Glomerular visceral epithelial cell (primary cell): ENCODE results near the gene RASA2.

Experiments
- DNase-seq: peaks from one replicate; pipeline ENCODE4 v3.0.0-alpha.2; 2016; ENCODE audit errors: extremely low spot score

The RASA2 gene

DNA sequence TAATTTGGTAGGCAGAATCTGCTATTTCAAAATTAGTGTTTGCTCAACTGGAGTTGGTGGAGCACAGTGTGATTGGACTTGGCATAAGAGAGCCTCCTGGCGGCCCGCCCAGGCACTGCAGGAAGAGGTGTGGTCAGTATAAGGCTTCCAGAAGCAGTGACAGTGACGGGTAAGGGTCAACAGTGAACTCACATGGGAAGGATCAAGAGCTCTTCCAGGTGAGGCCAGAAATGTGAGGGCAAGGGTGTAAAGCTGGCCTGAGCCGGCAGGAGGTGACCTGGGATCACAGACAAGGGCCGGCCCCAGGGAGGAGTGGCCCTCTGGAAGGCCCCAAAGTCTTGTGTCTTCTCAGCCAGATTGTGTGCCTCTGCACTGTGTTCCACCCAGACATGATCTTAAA is 158.1 kb downstream of the RASA2 start:
- DNase-seq = peak; percentile 45

- no peak for DNase-seq
Measured at GRCh38 chr3:141646760-141647561, 160.1 kb downstream of the RASA2 start.

- no peak for DNase-seq
Measured at GRCh38 chr3:141647562-141647915, 160.7 kb downstream of the RASA2 start.

DNA sequence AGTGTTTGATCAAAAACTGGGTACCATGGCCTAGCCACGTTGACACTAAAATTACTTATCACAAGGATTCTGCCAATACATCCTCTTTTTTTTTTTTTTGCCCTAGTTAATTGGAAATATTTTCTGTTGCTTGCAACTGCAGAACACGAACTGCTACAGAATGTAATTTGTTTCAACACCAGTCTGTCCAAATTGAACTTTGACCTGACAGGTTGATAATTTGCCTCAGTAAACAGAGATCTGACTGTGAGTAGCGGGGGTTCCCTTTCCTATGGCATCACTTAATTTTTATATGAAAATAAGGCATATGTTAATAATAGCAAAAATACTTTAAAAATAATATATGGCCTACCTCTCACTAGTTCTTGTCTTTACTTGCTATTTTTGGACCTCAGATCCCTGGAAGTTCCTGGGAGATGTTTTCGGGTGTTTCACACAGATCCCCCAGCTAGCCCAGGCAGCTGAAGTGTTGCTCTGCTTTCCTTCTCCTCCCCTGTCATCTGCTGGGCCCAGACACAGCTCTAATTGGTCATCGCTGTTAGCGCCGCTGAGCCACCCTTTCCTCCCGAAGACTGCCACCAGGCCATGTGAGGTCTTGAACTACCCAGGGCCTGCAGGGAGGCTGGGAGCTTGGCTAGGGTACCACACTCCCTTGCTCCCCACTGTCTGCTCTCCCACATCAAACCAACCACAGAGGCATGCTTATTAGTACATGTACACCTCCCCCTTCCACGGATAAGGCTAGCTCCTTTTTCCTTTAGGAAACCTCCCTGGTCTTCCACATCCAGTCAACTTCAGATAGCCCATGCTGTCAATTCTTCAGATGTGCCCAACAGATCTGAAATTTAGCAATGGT is 161.5 kb downstream of the RASA2 start:
- DNase-seq = no peak

DNA sequence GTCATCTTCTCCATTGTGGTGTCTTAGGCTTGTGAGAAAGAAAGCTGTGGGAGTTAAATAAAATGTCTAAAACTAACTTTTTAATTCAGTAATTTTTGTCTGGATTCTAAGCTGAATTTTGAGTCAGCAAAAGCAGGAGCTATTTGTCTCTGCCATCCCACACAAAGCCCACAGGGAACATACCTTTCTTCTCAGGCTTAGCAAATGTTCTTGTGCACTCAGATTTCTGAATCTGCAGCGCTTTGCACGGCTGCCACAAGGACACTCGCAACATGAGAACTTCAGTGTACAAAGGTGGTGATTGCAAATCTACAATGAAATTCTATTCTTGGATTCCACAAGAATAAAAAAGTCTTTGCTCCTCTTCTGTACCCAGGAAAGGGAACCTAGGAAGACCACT is 163.0 kb downstream of the RASA2 start:
- DNase-seq = no peak

DNA sequence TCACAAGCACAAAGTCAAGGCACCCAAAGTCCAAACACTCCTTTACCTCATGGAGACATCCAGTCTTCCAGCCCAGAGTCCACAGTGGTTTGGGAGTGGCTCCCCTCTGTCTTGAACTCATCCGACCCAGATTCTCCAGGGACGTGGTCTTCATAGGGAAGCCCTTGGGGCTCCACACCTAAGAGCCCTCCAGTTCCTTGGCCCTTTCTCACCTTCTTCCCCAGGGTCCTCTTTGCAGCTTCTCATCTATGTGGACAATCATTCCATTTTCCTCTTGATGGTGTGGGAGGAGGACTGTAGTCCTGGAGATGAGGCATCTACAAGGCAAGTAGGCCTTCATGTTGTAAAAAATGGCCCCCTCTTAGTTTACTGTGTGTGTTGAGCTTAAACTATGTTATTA is 164.0 kb downstream of the RASA2 start:
- DNase-seq = no peak

DNA sequence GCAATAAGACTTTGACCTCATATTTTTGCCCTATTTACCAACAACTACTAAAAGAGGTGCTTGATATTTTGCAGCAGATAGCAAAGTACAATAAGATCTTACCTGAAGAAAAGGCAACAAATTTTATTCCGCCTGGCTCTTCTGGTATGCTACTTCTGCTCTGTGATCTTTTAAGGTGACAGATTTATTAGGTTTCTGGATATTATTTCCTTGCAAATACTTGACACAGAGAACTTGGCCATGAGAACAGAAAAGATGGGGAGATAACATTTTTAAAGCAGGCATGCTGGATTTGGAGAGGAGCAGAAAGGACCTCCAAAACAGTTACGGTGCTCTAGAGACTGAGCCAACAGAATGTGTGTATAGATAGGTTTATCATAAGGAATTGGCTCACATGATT is 164.6 kb downstream of the RASA2 start:
- no peak for DNase-seq

GRCh38 chr3:141652349-141652748 is 165.5 kb downstream of the RASA2 start:
- no peak for DNase-seq

GRCh38 chr3:141653847-141654246 is 167.0 kb downstream of the RASA2 start:
- DNase-seq = no peak

DNA sequence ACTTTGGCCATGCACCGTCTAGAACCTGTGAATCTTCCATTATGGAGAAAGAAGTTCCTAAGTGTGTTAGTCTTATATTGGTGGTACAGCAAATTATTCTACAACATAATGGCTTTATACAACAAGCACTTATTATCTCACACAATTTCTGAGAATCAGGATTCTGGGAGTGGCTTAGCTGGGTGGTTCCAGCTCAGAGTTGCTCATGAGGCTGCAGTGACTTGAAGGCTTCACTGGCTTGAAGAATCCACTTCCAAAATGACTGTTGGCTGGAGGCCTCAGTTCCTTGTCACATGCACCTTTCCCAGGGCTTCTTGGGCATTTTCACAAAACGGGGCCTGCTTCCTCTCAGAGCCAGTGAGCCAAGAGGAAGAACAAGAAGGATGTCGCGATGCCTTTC is 169.0 kb downstream of the RASA2 start:
- DNase-seq = no peak

- no peak for DNase-seq
Measured at GRCh38 chr3:141656771-141657170, 169.9 kb downstream of the RASA2 start.

- no peak for DNase-seq
Measured at GRCh38 chr3:141657516-141657915, 170.7 kb downstream of the RASA2 start.

- peak; percentile 59 for DNase-seq
Measured at GRCh38 chr3:141659821-141660613, 173.2 kb downstream of the RASA2 start.

DNA sequence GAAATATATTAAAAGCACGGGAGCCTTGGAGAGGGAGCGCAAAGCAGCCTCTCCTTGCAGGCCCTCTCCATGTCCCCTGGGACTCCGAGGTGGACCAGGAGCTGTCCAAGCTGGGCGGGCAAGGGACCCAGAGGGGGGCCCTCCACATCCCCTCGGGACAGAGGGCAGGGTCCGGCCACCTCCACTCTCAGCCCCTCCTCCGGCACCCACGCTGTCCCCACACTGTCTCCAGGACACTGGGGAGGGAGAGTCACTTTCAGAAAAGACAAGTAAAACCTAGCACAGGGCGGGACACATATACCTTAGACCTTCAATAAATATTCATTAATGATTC is 173.8 kb downstream of the RASA2 start:
- no peak for DNase-seq

- no peak for DNase-seq
Measured at GRCh38 chr3:141661229-141662196, 174.7 kb downstream of the RASA2 start.

- DNase-seq = no peak
Measured at GRCh38 chr3:141663993-141664392, 177.2 kb downstream of the RASA2 start.
